Esophagus (tissue), 2 donors: Measurements from ENCODE around the gene IZUMO1R. TPM values are rescaled to one million over a fixed set of nuclear protein-coding genes. Genes with fewer than 3 reads are reported as not detected.
"Not testable (repeated sequence)": the region's sequence is repeated elsewhere in the genome, so short reads cannot be mapped to it uniquely, and the experiment has no call there.

Source experiments
- H3K27ac ChIP-seq, 2 donors: one replicate each; pipeline ENCODE4 v1.5.1; 2013; ENCODE audit warnings: low read depth in 2 of 2, mild to moderate bottlenecking in 2 of 2, inconsistent platforms in 1 of 2, low read length in 1 of 2, moderate library complexity in 1 of 2
- H3K27me3 ChIP-seq, 2 donors: one replicate each; pipeline ENCODE4 v1.6.1; 2013; ENCODE audit warnings: low read length in 2 of 2, control low read depth in 1 of 2, mild to moderate bottlenecking in 1 of 2; ENCODE audit not compliant: insufficient read depth in 2 of 2, control insufficient read depth in 1 of 2
- H3K36me3 ChIP-seq, 2 donors: one replicate each; pipeline ENCODE4 v1.6.1; 2013; ENCODE audit warnings: low read length in 1 of 2; ENCODE audit not compliant: control insufficient read depth in 2 of 2, insufficient read depth in 2 of 2
- H3K4me1 ChIP-seq, 2 donors: one replicate each; pipeline ENCODE4 v1.6.1; 2013; ENCODE audit warnings: low read length in 1 of 2; ENCODE audit not compliant: control insufficient read depth in 2 of 2, insufficient read depth in 2 of 2
- H3K4me3 ChIP-seq, 2 donors: one replicate each; pipeline ENCODE4 v1.5.1; 2013; ENCODE audit warnings: low read length in 2 of 2, mild to moderate bottlenecking in 2 of 2, low read depth in 1 of 2, moderate library complexity in 1 of 2
- H3K9me3 ChIP-seq, 2 donors: one replicate each; pipeline ENCODE4 v1.6.1; 2013; ENCODE audit warnings: mild to moderate bottlenecking in 2 of 2, low read depth in 1 of 2, low read length in 1 of 2, moderate library complexity in 1 of 2; ENCODE audit not compliant: control insufficient read depth in 2 of 2, insufficient read depth in 1 of 2
- WGBS, 2 donors: extraction: QIAGEN DNeasy Blood & Tissue Kit; methylation state at CpG; one replicate each; pipeline ENCODE4 v1.1.7; 2013; 5-methylcytosine and 5-hydroxymethylcytosine counted together
- polyA plus RNA-seq, 2 donors: library from polyadenylated mRNA; stranded (reverse); fragments of 200-250 nt; gene quantifications; one replicate each; pipeline ENCODE4 v1.2.3, GENCODE V29; 2013
- donor health status: healthy with polysubstance abuse.
- donor health status: Bipolar disorder and iron deficiency.

Gene IZUMO1R
- polyA plus RNA-seq, 2 donors: not detected

- no peak overlapping the region for H3K27ac ChIP-seq
- H3K9me3 ChIP-seq: no peaks in the 10 kb centered on the region
- no peaks in the 10 kb centered on the region for H3K27me3 ChIP-seq
- 86 to 89% methylated on average over 3 of the region's 3 CpGs for WGBS, 2 donors
- no peaks in the 10 kb centered on the region for H3K36me3 ChIP-seq
- H3K4me3 ChIP-seq: no peak overlapping the region
- no peaks in the 10 kb centered on the region for H3K4me1 ChIP-seq
Observed at GRCh38 chr11:94338651-94339050, 34.3 kb downstream of the IZUMO1R start.

- Histone ChIP-seq H3K4me3 (no peak overlapping the region), H3K27ac (no peak overlapping the region), H3K9me3 (no peaks in the 10 kb centered on the region), H3K27me3 (no peaks in the 10 kb centered on the region), H3K4me1 (no peaks in the 10 kb centered on the region), H3K36me3 (no peaks in the 10 kb centered on the region)
- 52 to 68% methylated on average over 3 of the region's 3 CpGs for WGBS, 2 donors
Observed at GRCh38 chr11:94342250-94342649, 37.9 kb downstream of the IZUMO1R start.

GRCh38 chr11:94343495-94343894, 39.1 kb downstream of the IZUMO1R start:
- Histone ChIP-seq H3K4me1 (no peaks in the 10 kb centered on the region), H3K4me3 (no peak overlapping the region), H3K27ac (no peak overlapping the region), H3K27me3 (no peaks in the 10 kb centered on the region), H3K36me3 (no peaks in the 10 kb centered on the region), H3K9me3 (no peaks in the 10 kb centered on the region)
- WGBS, 2 donors: 86 to 95% methylated on average over 1 of the region's 1 CpG

GRCh38 chr11:94346311-94346710, 41.9 kb downstream of the IZUMO1R start:
- H3K4me1 ChIP-seq, H3K27ac ChIP-seq, H3K27me3 ChIP-seq, H3K4me3 ChIP-seq, H3K9me3 ChIP-seq, H3K36me3 ChIP-seq: not testable (repeated sequence)
- 79 to 80% methylated on average over 8 of the region's 8 CpGs for WGBS, 2 donors

GRCh38 chr11:94350850-94351563, 46.6 kb downstream of the IZUMO1R start:
- H3K4me1 ChIP-seq, H3K9me3 ChIP-seq, H3K4me3 ChIP-seq, H3K36me3 ChIP-seq, H3K27me3 ChIP-seq, H3K27ac ChIP-seq: not testable (repeated sequence)
- 72 to 79% methylated on average over 6 to 10 of the region's 10 CpGs for WGBS, 2 donors

Other genes with a start within 250 kb of the IZUMO1R start
- 1 to 10 TPM; 2.9 to 3.5 TPM for gene PANX1, start 175.7 kb upstream of the IZUMO1R start, polyA plus RNA-seq
- gene GPR83, start 96.8 kb downstream of the IZUMO1R start, polyA plus RNA-seq: under 1 TPM; 0.01 to 0.06 TPM
- gene MRE11, start 189.3 kb downstream of the IZUMO1R start, polyA plus RNA-seq: 1 to 10 TPM; 4.4 to 5.2 TPM
- 10 to 100 TPM; 11.5 to 14.6 TPM for gene ANKRD49, start 189.4 kb downstream of the IZUMO1R start, polyA plus RNA-seq
- gene C11orf97, start 207.9 kb downstream of the IZUMO1R start, polyA plus RNA-seq: not detected
- under 1 TPM; 0.61 to 0.75 TPM for gene FUT4, start 239.3 kb downstream of the IZUMO1R start, polyA plus RNA-seq